ENCODE results near the gene CD70. TPM values are rescaled to one million over a fixed set of nuclear protein-coding genes. Genes with fewer than 3 reads are reported as not detected.
"Not testable (repeated sequence)": the region's sequence is repeated elsewhere in the genome, so short reads cannot be mapped to it uniquely, and the experiment has no call there.

Gene CD70
- total RNA-seq, 4 donors from 2014 or later, result not detected

DNA sequence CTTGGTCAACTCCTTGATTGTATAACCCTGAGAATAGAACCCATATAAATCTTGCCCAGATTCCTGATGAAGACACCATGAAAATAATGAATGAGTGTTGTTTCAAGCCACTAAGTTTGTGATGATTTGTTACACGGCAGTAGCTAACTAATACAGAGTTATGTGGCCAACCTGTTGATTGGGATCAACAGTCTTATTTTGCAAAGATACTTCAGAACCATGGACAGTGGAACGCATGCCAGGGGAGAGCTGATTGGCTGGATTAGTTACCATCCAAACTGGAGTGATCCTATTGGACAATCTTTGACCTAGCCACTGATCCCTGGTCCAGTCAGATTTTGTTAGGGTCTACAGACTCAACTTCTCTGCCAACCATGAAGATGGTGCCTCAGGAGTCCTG, 26.6 kb downstream of the CD70 start:
- Histone ChIP-seq H3K36me3 (no peaks in the 10 kb centered on the region), H3K9me3 (peaks cover 0 to 9% (median 0%) of the 10 kb centered on the region in 3 donors), H3K27me3 (no peaks in the 10 kb centered on the region), H3K4me1 (no peaks in the 10 kb centered on the region), H3K4me3 (no peak overlapping the region), H3K27ac (no peak overlapping the region)
- ATAC-seq, result no peak
- intact Hi-C loops (cut with DNase I; ENCODE audit: low total_unique reads), result no loop called here
- in situ Hi-C loops (cut with MboI; ENCODE audit: low sequenced_read_pairs in 4 of 4), result no loop called here
- TF ChIP-seq POLR2A (IDR thresholded peaks at IDR 0.05), result no peak
- no peak for TF ChIP-seq CTCF (IDR thresholded peaks at IDR 0.05 in 4 of 5, conservative IDR thresholded peaks at IDR 0.05 in 1 of 5)
- DNase-seq, result no peak

- ATAC-seq; H3K4me3 ChIP-seq; in situ Hi-C loops (cut with MboI; ENCODE audit: low sequenced_read_pairs in 4 of 4); H3K27ac ChIP-seq; H3K36me3 ChIP-seq; intact Hi-C loops (cut with DNase I; ENCODE audit: low total_unique reads); DNase-seq; H3K27me3 ChIP-seq; H3K4me1 ChIP-seq; H3K9me3 ChIP-seq: not testable (repeated sequence)
Observed at GRCh38 chr19:6562437-6562836, 28.5 kb downstream of the CD70 start.

DNA sequence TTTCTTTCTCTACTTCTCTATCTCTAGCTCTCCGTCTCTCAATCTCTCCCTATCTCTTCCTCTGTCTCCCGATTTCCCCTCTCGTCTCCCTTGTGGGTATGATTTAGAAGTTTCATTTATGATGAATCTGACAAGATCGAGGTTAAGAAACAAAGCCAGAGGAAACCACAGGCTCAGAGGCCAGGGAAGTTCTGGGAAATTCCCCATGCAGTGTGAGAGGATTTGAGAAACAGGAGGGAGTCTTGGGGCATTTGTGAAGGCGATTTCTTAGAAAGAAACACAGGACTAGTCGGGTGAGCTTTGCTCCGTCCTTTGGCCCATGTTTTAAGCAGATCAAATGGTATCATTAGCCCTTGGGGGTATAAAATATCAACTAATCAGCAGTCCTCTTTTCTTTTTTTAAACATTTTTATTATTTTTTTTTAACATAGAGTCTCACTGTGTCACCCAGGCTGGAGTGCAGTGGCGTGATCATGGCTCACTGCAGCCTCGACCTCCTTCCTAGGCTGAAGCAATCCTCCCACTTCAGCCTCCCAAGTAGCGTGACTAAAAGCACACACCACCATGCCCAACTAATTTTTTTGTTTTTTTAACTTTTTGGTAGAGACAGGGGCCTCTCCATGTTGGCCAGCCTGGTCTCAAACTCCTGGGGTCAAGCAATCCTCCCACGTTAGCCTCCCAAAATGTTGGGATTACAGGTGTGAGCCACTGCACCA, 34.3 kb downstream of the CD70 start:
- ATAC-seq, result no peak
- H3K27ac ChIP-seq, result no peak overlapping the region
- no peaks in the 10 kb centered on the region for H3K4me1 ChIP-seq
- no peak for DNase-seq
- H3K27me3 ChIP-seq, result no peaks in the 10 kb centered on the region
- intact Hi-C loops (cut with DNase I; ENCODE audit: low total_unique reads) (no loop called here), in situ Hi-C loops (cut with MboI; ENCODE audit: low sequenced_read_pairs in 4 of 4) (no loop called here)
- H3K4me3 ChIP-seq, result no peak overlapping the region
- H3K36me3 ChIP-seq, result no peaks in the 10 kb centered on the region
- no peaks in the 10 kb centered on the region for H3K9me3 ChIP-seq
- TF ChIP-seq POLR2A (IDR thresholded peaks at IDR 0.05), result no peak
- TF ChIP-seq CTCF (IDR thresholded peaks at IDR 0.05 in 4 of 5, conservative IDR thresholded peaks at IDR 0.05 in 1 of 5), result no peak

DNA sequence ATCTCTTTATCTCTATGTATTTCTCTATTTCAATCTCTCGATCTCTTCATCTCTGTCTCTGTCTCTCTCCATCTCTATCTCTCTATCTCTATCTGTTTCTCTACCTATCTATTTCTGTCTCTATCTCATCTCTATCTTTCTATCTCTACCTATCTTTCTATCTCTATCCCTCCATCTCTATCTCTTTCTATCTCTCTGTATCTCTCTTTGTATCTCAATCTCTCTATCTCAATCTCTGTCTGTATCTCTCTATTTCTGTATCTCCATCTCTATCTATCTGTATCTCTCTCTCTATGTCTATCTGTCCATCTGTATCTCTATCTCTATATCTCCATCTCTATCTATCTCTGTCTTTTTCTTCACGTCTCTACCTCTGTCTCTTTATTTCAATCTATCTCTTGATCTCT, 34.9 kb downstream of the CD70 start:
- TF ChIP-seq CTCF (IDR thresholded peaks at IDR 0.05 in 4 of 5, conservative IDR thresholded peaks at IDR 0.05 in 1 of 5), result no peak
- TF ChIP-seq POLR2A (IDR thresholded peaks at IDR 0.05), result no peak
- no peaks in the 10 kb centered on the region for H3K27me3 ChIP-seq
- H3K9me3 ChIP-seq, result no peaks in the 10 kb centered on the region

DNA sequence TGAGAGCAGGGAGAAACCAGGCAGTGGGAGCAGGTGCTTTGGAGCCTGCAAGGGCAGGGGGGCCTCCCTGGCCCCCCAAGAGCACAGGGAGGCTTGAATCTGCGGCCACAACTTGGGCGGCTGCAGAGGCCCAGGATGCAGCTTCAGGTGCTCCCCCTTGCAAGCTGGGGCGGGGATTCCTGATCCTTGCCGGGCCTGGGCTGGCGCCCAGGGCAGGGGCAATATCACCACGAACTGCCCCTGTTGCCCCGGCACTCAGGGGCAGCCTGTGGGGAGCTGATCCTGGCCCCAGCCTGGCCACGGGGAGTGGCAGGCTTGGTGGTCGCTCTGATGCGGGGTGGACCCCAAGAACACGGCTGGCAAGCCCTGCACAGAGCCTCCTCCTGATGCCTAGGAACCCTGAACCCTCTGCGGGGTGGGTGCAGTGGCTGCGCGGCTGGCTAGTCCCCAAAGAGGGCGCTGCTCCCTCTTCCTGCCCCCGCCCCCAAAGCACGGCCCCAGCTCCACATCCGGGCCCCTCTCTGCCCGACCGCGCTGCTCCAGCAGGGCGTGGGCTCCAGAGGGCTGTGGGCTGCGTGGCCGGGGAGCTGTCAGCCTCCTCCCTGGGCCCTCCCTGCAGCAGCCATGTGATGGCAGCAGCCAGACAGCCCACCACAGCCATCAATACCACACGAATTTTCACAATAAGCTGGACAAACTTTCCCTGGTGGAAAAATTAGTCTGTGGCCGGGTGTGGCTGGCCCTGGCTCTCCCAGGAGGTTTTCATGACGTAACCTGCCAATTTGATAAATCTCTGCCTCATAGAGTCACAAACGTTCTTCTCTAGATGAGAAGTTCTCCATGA, 39.1 kb downstream of the CD70 start:
- H3K4me1 ChIP-seq, result no peaks in the 10 kb centered on the region
- intact Hi-C loops (cut with DNase I; ENCODE audit: low total_unique reads), result no loop called here
- DNase-seq (no peak), ATAC-seq (no peak)
- H3K27ac ChIP-seq, result no peak overlapping the region
- no peak overlapping the region for H3K4me3 ChIP-seq
- in situ Hi-C loops (cut with MboI; ENCODE audit: low sequenced_read_pairs in 4 of 4), result no loop called here
- H3K27me3 ChIP-seq, result no peaks in the 10 kb centered on the region
- no peaks in the 10 kb centered on the region for H3K36me3 ChIP-seq
- no peak for TF ChIP-seq POLR2A (IDR thresholded peaks at IDR 0.05)
- TF ChIP-seq CTCF (IDR thresholded peaks at IDR 0.05 in 4 of 5, conservative IDR thresholded peaks at IDR 0.05 in 1 of 5), result no peak
- H3K9me3 ChIP-seq, result no peaks in the 10 kb centered on the region

More for the DNA sequence above, 34.9 kb downstream of the CD70 start:
- no peak for ATAC-seq
- DNase-seq, result no peak
- no peak overlapping the region for H3K27ac ChIP-seq
- H3K4me3 ChIP-seq, result no peak overlapping the region
- in situ Hi-C loops (cut with MboI; ENCODE audit: low sequenced_read_pairs in 4 of 4), result no loop called here
- no peaks in the 10 kb centered on the region for H3K4me1 ChIP-seq
- intact Hi-C loops (cut with DNase I; ENCODE audit: low total_unique reads), result no loop called here
- H3K36me3 ChIP-seq, result no peaks in the 10 kb centered on the region

All from gastrocnemius medialis (tissue), 4 donors.